IPS-20b (cell line): ENCODE data around the gene MBNL3.
A peak's percentile ranks its signal among the peaks of the same experiment; 100 is the strongest.

Experiments used
- H3K27ac ChIP-seq: one replicate; pipeline ENCODE4 v1.5.1; 2013; ENCODE audit warnings: low read length
- H3K27me3 ChIP-seq: 2 replicates; pipeline ENCODE4 v1.6.1; 2013; ENCODE audit warnings: mild to moderate bottlenecking, low read length, inconsistent platforms; ENCODE audit not compliant: insufficient read depth
- H3K36me3 ChIP-seq: 2 replicates; pipeline ENCODE4 v1.6.1; 2013; ENCODE audit warnings: low read depth, mild to moderate bottlenecking, inconsistent platforms, low read length, moderate library complexity; ENCODE audit not compliant: insufficient read depth
- H3K4me1 ChIP-seq: 2 replicates; pipeline ENCODE4 v1.6.1; 2013; ENCODE audit warnings: mild to moderate bottlenecking, control low read depth, inconsistent platforms, low read length, moderate library complexity; ENCODE audit not compliant: insufficient read depth
- H3K4me3 ChIP-seq: 2 replicates; pipeline ENCODE4 v1.5.1; 2013; ENCODE audit warnings: mild to moderate bottlenecking, low read length, inconsistent platforms
- H3K9ac ChIP-seq: 2 replicates; pipeline ENCODE4 v1.6.1; 2013; ENCODE audit warnings: low read depth, mild to moderate bottlenecking, inconsistent platforms, low read length, moderate library complexity
- H3K9me3 ChIP-seq: 2 replicates; pipeline ENCODE4 v1.6.1; 2013; ENCODE audit warnings: mild to moderate bottlenecking, low read depth, low read length, inconsistent platforms; ENCODE audit not compliant: insufficient read depth

The MBNL3 gene

GRCh38 chrX:132442691-132443090, 46.1 kb downstream of the MBNL3 start:
- H3K27me3 ChIP-seq = no peaks in the 10 kb centered on the region

GRCh38 chrX:132435222-132435621, 53.6 kb downstream of the MBNL3 start:
- H3K4me3 ChIP-seq = no peak overlapping the region
- no peaks in the 10 kb centered on the region for H3K36me3 ChIP-seq
- no peaks in the 10 kb centered on the region for H3K27me3 ChIP-seq
- no peak overlapping the region for H3K27ac ChIP-seq
- no peak overlapping the region for H3K9ac ChIP-seq
- H3K9me3 ChIP-seq = no peaks in the 10 kb centered on the region
- H3K4me1 ChIP-seq = no peaks in the 10 kb centered on the region

More at GRCh38 chrX:132442691-132443090, 46.1 kb downstream of the MBNL3 start:
- H3K4me3 ChIP-seq = no peak overlapping the region
- H3K9me3 ChIP-seq = no peaks in the 10 kb centered on the region
- H3K27ac ChIP-seq = no peak overlapping the region
- no peak overlapping the region for H3K9ac ChIP-seq
- H3K4me1 ChIP-seq = no peaks in the 10 kb centered on the region
- no peaks in the 10 kb centered on the region for H3K36me3 ChIP-seq

- Histone ChIP-seq H3K4me1 (no peaks in the 10 kb centered on the region), H3K27ac (no peak overlapping the region), H3K27me3 (no peaks in the 10 kb centered on the region), H3K9me3 (no peaks in the 10 kb centered on the region), H3K9ac (no peak overlapping the region), H3K4me3 (no peak overlapping the region), H3K36me3 (no peaks in the 10 kb centered on the region)
Observed at GRCh38 chrX:132433551-132433950, 55.3 kb downstream of the MBNL3 start.

GRCh38 chrX:132433001-132433400, 55.8 kb downstream of the MBNL3 start:
- H3K27me3 ChIP-seq = no peaks in the 10 kb centered on the region
- H3K4me1 ChIP-seq = no peaks in the 10 kb centered on the region
- no peak overlapping the region for H3K4me3 ChIP-seq

GRCh38 chrX:132428896-132429295, 59.9 kb downstream of the MBNL3 start:
- Histone ChIP-seq H3K27ac (no peak overlapping the region), H3K36me3 (no peaks in the 10 kb centered on the region), H3K9me3 (no peaks in the 10 kb centered on the region), H3K27me3 (no peaks in the 10 kb centered on the region), H3K9ac (no peak overlapping the region), H3K4me1 (no peaks in the 10 kb centered on the region; the same call in 1 of the 2 replicates), H3K4me3 (no peak overlapping the region)

More at GRCh38 chrX:132433001-132433400, 55.8 kb downstream of the MBNL3 start:
- no peak overlapping the region for H3K27ac ChIP-seq
- H3K9ac ChIP-seq = no peak overlapping the region
- no peaks in the 10 kb centered on the region for H3K36me3 ChIP-seq
- no peaks in the 10 kb centered on the region for H3K9me3 ChIP-seq

- Histone ChIP-seq H3K4me1 (no peaks in the 10 kb centered on the region; the same call in 1 of the 2 replicates), H3K36me3 (no peaks in the 10 kb centered on the region), H3K27me3 (no peaks in the 10 kb centered on the region), H3K27ac (no peak overlapping the region), H3K9ac (no peak overlapping the region), H3K4me3 (no peak overlapping the region), H3K9me3 (no peaks in the 10 kb centered on the region)
Observed at GRCh38 chrX:132426695-132427281, 62.0 kb downstream of the MBNL3 start.

- Histone ChIP-seq H3K36me3 (no peaks in the 10 kb centered on the region), H3K9ac (no peak overlapping the region), H3K4me3 (no peak overlapping the region), H3K4me1 (no peaks in the 10 kb centered on the region; the same call in 1 of the 2 replicates), H3K27ac (no peak overlapping the region), H3K27me3 (no peaks in the 10 kb centered on the region), H3K9me3 (no peaks in the 10 kb centered on the region)
Observed at GRCh38 chrX:132425744-132426318, 63.0 kb downstream of the MBNL3 start.

- Histone ChIP-seq H3K27me3 (no peaks in the 10 kb centered on the region), H3K4me1 (no peaks in the 10 kb centered on the region; the same call in 1 of the 2 replicates), H3K9ac (no peak overlapping the region), H3K27ac (no peak overlapping the region), H3K36me3 (no peaks in the 10 kb centered on the region), H3K9me3 (no peaks in the 10 kb centered on the region), H3K4me3 (no peak overlapping the region)
Observed at GRCh38 chrX:132423323-132423722, 65.5 kb downstream of the MBNL3 start.

- Histone ChIP-seq H3K9me3 (no peaks in the 10 kb centered on the region), H3K27ac (no peak overlapping the region), H3K4me3 (no peak overlapping the region), H3K36me3 (no peaks in the 10 kb centered on the region), H3K9ac (no peak overlapping the region), H3K4me1 (peaks cover 25% of the 10 kb centered on the region), H3K27me3 (peaks cover 18% of the 10 kb centered on the region)
Observed at GRCh38 chrX:132415012-132415411, 73.8 kb downstream of the MBNL3 start.

- Histone ChIP-seq H3K9ac (no peak overlapping the region), H3K4me3 (no peak overlapping the region), H3K27me3 (peaks cover 18% of the 10 kb centered on the region), H3K36me3 (no peaks in the 10 kb centered on the region), H3K9me3 (no peaks in the 10 kb centered on the region), H3K4me1 (peaks cover 31% of the 10 kb centered on the region), H3K27ac (no peak overlapping the region)
Observed at GRCh38 chrX:132414404-132414803, 74.4 kb downstream of the MBNL3 start.

GRCh38 chrX:132413459-132413858, 75.4 kb downstream of the MBNL3 start:
- Histone ChIP-seq H3K27me3 (peaks cover 18% of the 10 kb centered on the region), H3K4me1 (peaks cover 34% of the 10 kb centered on the region), H3K9me3 (no peaks in the 10 kb centered on the region), H3K36me3 (no peaks in the 10 kb centered on the region), H3K4me3 (peak overlapping the region; percentile 61), H3K27ac (no peak overlapping the region), H3K9ac (no peak overlapping the region)

GRCh38 chrX:132412208-132412607, 76.6 kb downstream of the MBNL3 start:
- no peak overlapping the region for H3K9ac ChIP-seq
- no peaks in the 10 kb centered on the region for H3K36me3 ChIP-seq
- H3K4me3 ChIP-seq = peak overlapping the region; percentile 61
- H3K4me1 ChIP-seq = peaks cover 38% of the 10 kb centered on the region
- H3K9me3 ChIP-seq = no peaks in the 10 kb centered on the region
- H3K27me3 ChIP-seq = peaks cover 18% of the 10 kb centered on the region
- no peak overlapping the region for H3K27ac ChIP-seq
